ENCODE data around the gene PSMB4. TPM values are rescaled to one million over a fixed set of nuclear protein-coding genes. Genes with fewer than 3 reads are reported as not detected.

Gene PSMB4
- total RNA-seq, 1 experiment from 2014 or later = 413 TPM

GRCh38 chr1:151416231-151416630, 16.9 kb downstream of the PSMB4 start:
- no peak overlapping the region for H2BK20ac ChIP-seq (ENCODE audit: low read depth, low read length, poor library complexity, severe bottlenecking)
- no peak overlapping the region for H3K14ac ChIP-seq (ENCODE audit: insufficient read depth, low read length)
- H2AFZ ChIP-seq (ENCODE audit: low read length) = no peak overlapping the region
- H3K27me3 ChIP-seq (ENCODE audit: insufficient read depth, low read length) = no peaks in the 10 kb centered on the region
- H3K79me2 ChIP-seq (ENCODE audit: insufficient read depth, low read length) = no peaks in the 10 kb centered on the region
- Mint-ChIP-seq H3K27me3 (ENCODE audit: low read depth) (no peaks in the 10 kb centered on the region), H3K4me1 (no peaks in the 10 kb centered on the region), H3K4me3 (no peak overlapping the region), H3K27ac (no peak overlapping the region; a peak in 1 of 7 replicates), H3K9me3 (no peaks in the 10 kb centered on the region), H3K36me3 (ENCODE audit: insufficient read depth in 1 of 3, low read depth in 3 of 3) (peaks cover 28 to 83% (median 78%) of the 10 kb centered on the region in 3 experiments; a peak in 6 of 7 replicates)
- H3K56ac ChIP-seq (ENCODE audit: insufficient read length, low read depth, low read length) = no peak overlapping the region
- H4K91ac ChIP-seq (ENCODE audit: insufficient read length, low read depth, low read length) = no peak overlapping the region
- H2BK120ac ChIP-seq (ENCODE audit: low read depth, low read length, poor library complexity, severe bottlenecking) = no peak overlapping the region
- no peak overlapping the region for H3K9ac ChIP-seq (ENCODE audit: extremely low read depth, insufficient read length, low read length)
- H2AK5ac ChIP-seq (ENCODE audit: insufficient read length, low read length) = no peak overlapping the region
- H3K23me2 ChIP-seq (ENCODE audit: insufficient read length, low read depth, low read length, poor library complexity, severe bottlenecking) = no peaks in the 10 kb centered on the region
- H3K4me2 ChIP-seq (ENCODE audit: insufficient read depth, insufficient read length, low read length) = no peak overlapping the region
- no peak overlapping the region for H2BK12ac ChIP-seq (ENCODE audit: insufficient read length, low read depth, low read length)
- no peak overlapping the region for H2BK5ac ChIP-seq (ENCODE audit: insufficient read length, low read length)
- no peak overlapping the region for H3K18ac ChIP-seq (ENCODE audit: insufficient read length, low read depth, low read length)
- no peak overlapping the region for H2BK15ac ChIP-seq (ENCODE audit: low read depth, low read length)
- H3K27ac ChIP-seq (ENCODE audit: insufficient read length, low read depth, low read length) = no peak overlapping the region
- TF ChIP-seq CTCF (conservative IDR thresholded peaks at IDR 0.05) = no peak
- no peaks in the 10 kb centered on the region for H3K79me1 ChIP-seq (ENCODE audit: insufficient read depth, low read depth, low read length, poor library complexity, severe bottlenecking)
- no peaks in the 10 kb centered on the region for H4K20me1 ChIP-seq (ENCODE audit: control insufficient read depth, insufficient read depth, insufficient read length)
- no peaks in the 10 kb centered on the region for H3K9me3 ChIP-seq (ENCODE audit: control insufficient read depth, low read depth, low read length)
- DNase-seq = no peak
- H3K4me1 ChIP-seq (ENCODE audit: insufficient read depth, low read length) = no peaks in the 10 kb centered on the region
- no peak overlapping the region for H3K4ac ChIP-seq (ENCODE audit: low read depth, low read length)
- H4K8ac ChIP-seq (replicated peaks; ENCODE audit: insufficient read length, low read depth, low read length) = no peak overlapping the region
- no peak overlapping the region for H3T11ph ChIP-seq (ENCODE audit: low read length)
- no peak overlapping the region for H3K23ac ChIP-seq (ENCODE audit: insufficient read length, low read depth, low read length)
- no CpG with 5 or more reads among the region's 4 CpGs for WGBS (ENCODE audit: extremely low coverage, insufficient read length, low lambda C conversion rate)
- no peak overlapping the region for H4K5ac ChIP-seq (ENCODE audit: insufficient read length, low read depth, low read length)
